ENCODE measurements around the gene UBE2J1.

UBE2J1 gene

DNA sequence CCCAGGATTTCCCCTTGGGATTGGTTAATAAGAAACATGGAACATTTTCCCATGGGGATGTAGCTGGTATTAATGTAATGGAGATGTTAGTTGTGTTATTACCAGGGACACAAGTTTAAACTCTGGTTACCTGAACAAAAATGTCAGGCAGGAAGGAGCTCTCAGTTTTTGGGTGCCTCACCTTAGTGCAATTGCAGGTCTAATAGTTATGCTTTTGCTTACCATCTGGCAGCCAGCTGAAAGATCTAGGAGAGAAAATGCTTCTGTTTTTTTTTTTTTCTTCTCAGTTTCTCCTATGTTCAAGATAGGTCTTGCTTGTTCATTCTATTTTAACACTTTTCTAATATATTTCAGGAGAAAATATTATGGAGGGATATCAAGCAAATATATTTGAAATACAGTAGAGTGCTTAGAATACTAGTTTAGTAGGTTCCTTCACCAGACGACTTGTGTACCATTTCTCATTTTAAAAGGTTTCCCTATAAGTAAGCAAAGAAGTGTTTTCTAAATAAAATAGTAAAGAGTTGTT, 4.2 kb upstream of the UBE2J1 start:
- peaks cover 25% of the 10 kb centered on the region for H3K4me1 Mint-ChIP-seq
- H3K27me3 Mint-ChIP-seq = no peaks in the 10 kb centered on the region
- DNase-seq (ENCODE audit: low spot score in 2 of 2) = no peak
- no peaks in the 10 kb centered on the region for H3K9me3 Mint-ChIP-seq
- H3K36me3 Mint-ChIP-seq (ENCODE audit: insufficient read depth) = peaks cover 10% of the 10 kb centered on the region
- no peak for ATAC-seq (replicated peaks; ENCODE audit: extremely low read depth, poor library complexity, severe bottlenecking)
- peak overlapping the region; percentile 73 for H3K27ac Mint-ChIP-seq (ENCODE audit: low read depth)
- no peak overlapping the region for H3K4me3 Mint-ChIP-seq

DNA sequence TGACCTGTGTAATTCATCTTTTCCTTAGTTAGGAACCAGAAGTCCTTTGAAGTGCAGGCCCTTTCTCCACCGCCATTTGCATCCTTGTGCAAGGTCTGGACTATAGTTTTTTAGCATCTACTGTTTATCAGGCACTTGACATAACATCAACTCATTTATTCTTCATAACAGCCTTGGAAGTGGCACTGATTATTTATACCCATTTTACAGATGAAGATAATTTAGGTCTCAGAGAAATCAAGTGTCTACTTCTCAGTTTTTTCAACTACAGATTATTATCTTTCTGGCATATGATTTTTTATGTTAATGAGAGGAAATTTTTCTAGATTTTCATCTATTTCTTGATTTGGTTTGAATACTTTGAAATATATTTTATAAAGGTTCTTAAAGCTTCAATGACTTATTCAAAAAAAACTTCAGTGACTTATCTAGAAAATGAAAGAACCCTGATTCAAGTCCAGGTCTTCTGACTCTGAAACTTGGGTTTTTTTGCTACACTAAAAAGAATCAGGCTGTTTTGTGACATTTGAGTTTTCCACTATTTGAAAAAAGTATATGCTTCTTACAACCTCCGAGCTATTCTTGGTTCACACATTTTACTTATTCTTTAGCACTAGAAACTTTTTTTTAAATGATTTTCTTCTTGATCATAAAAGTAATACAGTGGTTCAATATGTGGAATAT, 3.1 kb upstream of the UBE2J1 start:
- no peaks in the 10 kb centered on the region for H3K9me3 Mint-ChIP-seq
- no peak for ATAC-seq (replicated peaks; ENCODE audit: extremely low read depth, poor library complexity, severe bottlenecking)
- H3K27ac Mint-ChIP-seq (ENCODE audit: low read depth) = no peak overlapping the region
- H3K27me3 Mint-ChIP-seq = no peaks in the 10 kb centered on the region
- peaks cover 10% of the 10 kb centered on the region for H3K36me3 Mint-ChIP-seq (ENCODE audit: insufficient read depth)
- H3K4me3 Mint-ChIP-seq = no peak overlapping the region
- no peak for DNase-seq (ENCODE audit: low spot score in 2 of 2)
- H3K4me1 Mint-ChIP-seq = peaks cover 35% of the 10 kb centered on the region

- H3K27me3 Mint-ChIP-seq = no peaks in the 10 kb centered on the region
- peaks cover 8% of the 10 kb centered on the region for H3K36me3 Mint-ChIP-seq (ENCODE audit: insufficient read depth)
- no peaks in the 10 kb centered on the region for H3K9me3 Mint-ChIP-seq
- H3K4me3 Mint-ChIP-seq = peak overlapping the region; percentile 99
- ATAC-seq (replicated peaks; ENCODE audit: extremely low read depth, poor library complexity, severe bottlenecking) (no peak), DNase-seq (ENCODE audit: low spot score in 2 of 2) (no peak)
- peaks cover 47% of the 10 kb centered on the region for H3K4me1 Mint-ChIP-seq
- peak overlapping the region; percentile 69 for H3K27ac Mint-ChIP-seq (ENCODE audit: low read depth)
Observed at GRCh38 chr6:89353702-89354392, 1.3 kb upstream of the UBE2J1 start.

- H3K4me1 Mint-ChIP-seq = peaks cover 54% of the 10 kb centered on the region
- H3K4me3 Mint-ChIP-seq = peak overlapping the region; percentile 99
- no peak for DNase-seq (ENCODE audit: low spot score in 2 of 2)
- H3K9me3 Mint-ChIP-seq = no peaks in the 10 kb centered on the region
- peaks cover 8% of the 10 kb centered on the region for H3K36me3 Mint-ChIP-seq (ENCODE audit: insufficient read depth)
- ATAC-seq (replicated peaks; ENCODE audit: extremely low read depth, poor library complexity, severe bottlenecking) = no peak
- no peaks in the 10 kb centered on the region for H3K27me3 Mint-ChIP-seq
- H3K27ac Mint-ChIP-seq (ENCODE audit: low read depth) = peak overlapping the region; percentile 69
Observed at GRCh38 chr6:89353118-89353556, 615 bp upstream of the UBE2J1 start.

GRCh38 chr6:89351671-89352277, 748 bp downstream of the UBE2J1 start:
- H3K27ac Mint-ChIP-seq (ENCODE audit: low read depth) = peak overlapping the region; percentile 99
- DNase-seq (ENCODE audit: low spot score in 2 of 2) (no peak), ATAC-seq (replicated peaks; ENCODE audit: extremely low read depth, poor library complexity, severe bottlenecking) (peak; percentile 10)
- H3K36me3 Mint-ChIP-seq (ENCODE audit: insufficient read depth) = peaks cover 5% of the 10 kb centered on the region
- H3K27me3 Mint-ChIP-seq = no peaks in the 10 kb centered on the region
- H3K4me3 Mint-ChIP-seq = peak overlapping the region; percentile 99
- H3K9me3 Mint-ChIP-seq = no peaks in the 10 kb centered on the region
- peaks cover 52% of the 10 kb centered on the region for H3K4me1 Mint-ChIP-seq

DNA sequence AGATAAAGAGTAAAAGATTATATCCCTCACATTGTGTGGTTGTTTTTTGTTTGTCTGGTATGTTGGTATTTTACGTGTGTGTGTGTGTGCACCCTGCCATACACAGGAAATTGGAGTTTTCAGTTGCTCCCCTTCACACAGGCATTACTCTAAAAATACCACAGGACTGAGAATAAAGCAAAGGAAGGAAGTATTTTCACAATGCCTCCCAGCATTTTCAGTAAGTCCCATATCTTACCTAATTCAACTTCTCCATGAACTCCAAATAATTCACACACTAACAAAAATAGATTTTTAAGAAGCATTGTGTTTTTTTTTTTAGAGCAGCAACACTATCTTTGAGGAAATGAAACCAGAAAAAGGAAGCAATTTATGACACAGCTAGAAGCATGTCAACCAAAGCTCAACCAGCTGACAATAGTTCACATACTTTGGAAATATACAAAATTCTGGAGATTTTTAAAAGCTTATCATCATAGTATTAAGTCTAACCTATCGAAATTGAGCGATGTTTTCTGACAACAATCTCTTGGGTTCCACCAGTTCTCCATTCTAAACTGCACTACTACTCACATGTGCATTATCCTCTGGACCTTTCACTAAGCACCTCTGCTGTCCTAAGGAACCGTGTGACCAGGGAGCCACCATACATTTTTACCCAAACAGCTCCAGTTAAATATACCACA, 2.1 kb downstream of the UBE2J1 start:
- H3K27me3 Mint-ChIP-seq = no peaks in the 10 kb centered on the region
- peak overlapping the region; percentile 99 for H3K27ac Mint-ChIP-seq (ENCODE audit: low read depth)
- ATAC-seq (replicated peaks; ENCODE audit: extremely low read depth, poor library complexity, severe bottlenecking) (peak; percentile 34), DNase-seq (ENCODE audit: low spot score in 2 of 2) (no peak)
- H3K9me3 Mint-ChIP-seq = no peaks in the 10 kb centered on the region
- H3K4me3 Mint-ChIP-seq = peak overlapping the region; percentile 99
- peaks cover 60% of the 10 kb centered on the region for H3K4me1 Mint-ChIP-seq
- peaks cover 5% of the 10 kb centered on the region for H3K36me3 Mint-ChIP-seq (ENCODE audit: insufficient read depth)

- H3K36me3 Mint-ChIP-seq (ENCODE audit: insufficient read depth) = peaks cover 7% of the 10 kb centered on the region
Observed at GRCh38 chr6:89348372-89348771, 4.2 kb downstream of the UBE2J1 start.

GRCh38 chr6:89347825-89348224, 4.7 kb downstream of the UBE2J1 start:
- Mint-ChIP-seq H3K27me3 (no peaks in the 10 kb centered on the region), H3K27ac (ENCODE audit: low read depth) (peak overlapping the region; percentile 70), H3K9me3 (no peaks in the 10 kb centered on the region), H3K4me1 (peaks cover 66% of the 10 kb centered on the region), H3K4me3 (no peak overlapping the region), H3K36me3 (ENCODE audit: insufficient read depth) (peaks cover 7% of the 10 kb centered on the region)
- ATAC-seq (replicated peaks; ENCODE audit: extremely low read depth, poor library complexity, severe bottlenecking) (no peak), DNase-seq (ENCODE audit: low spot score in 2 of 2) (no peak)

More at GRCh38 chr6:89348372-89348771, 4.2 kb downstream of the UBE2J1 start:
- Mint-ChIP-seq H3K27me3 (no peaks in the 10 kb centered on the region), H3K4me1 (peaks cover 67% of the 10 kb centered on the region), H3K9me3 (no peaks in the 10 kb centered on the region), H3K27ac (ENCODE audit: low read depth) (peak overlapping the region; percentile 70), H3K4me3 (no peak overlapping the region)
- no peak for DNase-seq (ENCODE audit: low spot score in 2 of 2)
- no peak for ATAC-seq (replicated peaks; ENCODE audit: extremely low read depth, poor library complexity, severe bottlenecking)

DNA sequence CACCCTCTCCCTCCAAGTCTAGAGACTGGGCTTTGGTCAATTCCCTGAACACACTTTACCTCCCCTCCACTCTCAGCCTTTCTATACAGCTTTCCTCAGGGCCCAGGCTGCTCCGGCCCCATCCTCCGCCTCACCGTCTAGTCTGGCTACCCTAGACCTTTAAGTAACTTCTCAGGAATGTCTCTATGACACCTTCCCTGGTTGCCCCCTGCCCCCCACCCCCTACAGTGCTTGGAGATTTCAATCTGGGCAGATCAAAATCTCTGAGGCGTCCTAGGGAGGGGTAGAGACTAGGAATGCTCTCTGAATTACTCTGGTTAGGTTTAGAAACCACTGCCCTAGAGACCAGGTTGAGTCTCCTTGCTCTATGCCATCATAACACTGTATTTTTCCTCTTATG, 6.1 kb downstream of the UBE2J1 start:
- no peak for DNase-seq (ENCODE audit: low spot score in 2 of 2)
- Mint-ChIP-seq H3K4me1 (peaks cover 59% of the 10 kb centered on the region), H3K27ac (ENCODE audit: low read depth) (no peak overlapping the region)

DNA sequence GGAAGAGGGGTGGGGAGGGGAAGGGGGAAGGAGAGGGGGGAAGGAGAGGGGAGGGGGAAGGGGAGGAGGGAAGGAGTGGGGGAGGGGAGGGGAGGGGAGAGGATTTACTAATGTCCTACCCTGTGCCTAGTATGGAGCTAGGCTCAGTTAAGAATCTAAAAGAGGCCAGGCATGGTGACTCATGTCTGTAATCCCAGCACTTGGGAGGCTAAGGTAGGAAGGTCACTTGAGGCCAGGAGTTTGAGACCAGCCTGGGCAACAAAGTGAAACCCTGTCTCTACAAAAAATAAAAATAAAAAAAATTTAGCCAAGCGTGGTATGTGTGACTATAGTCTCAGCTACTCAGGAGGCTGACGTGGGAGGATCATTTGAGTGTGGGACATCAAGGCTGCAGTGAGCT, 13.0 kb downstream of the UBE2J1 start:
- DNase-seq (ENCODE audit: low spot score in 2 of 2) (no peak), ATAC-seq (replicated peaks; ENCODE audit: extremely low read depth, poor library complexity, severe bottlenecking) (no peak)
- H3K4me1 Mint-ChIP-seq = peaks cover 11% of the 10 kb centered on the region
- H3K27me3 Mint-ChIP-seq = no peaks in the 10 kb centered on the region
- peaks cover 46% of the 10 kb centered on the region for H3K36me3 Mint-ChIP-seq (ENCODE audit: insufficient read depth)
- no peak overlapping the region for H3K4me3 Mint-ChIP-seq
- H3K27ac Mint-ChIP-seq (ENCODE audit: low read depth) = no peak overlapping the region
- no peaks in the 10 kb centered on the region for H3K9me3 Mint-ChIP-seq

More for the DNA sequence above, 6.1 kb downstream of the UBE2J1 start:
- no peak overlapping the region for H3K4me3 Mint-ChIP-seq
- ATAC-seq (replicated peaks; ENCODE audit: extremely low read depth, poor library complexity, severe bottlenecking) = no peak
- H3K9me3 Mint-ChIP-seq = no peaks in the 10 kb centered on the region
- no peaks in the 10 kb centered on the region for H3K27me3 Mint-ChIP-seq
- H3K36me3 Mint-ChIP-seq (ENCODE audit: insufficient read depth) = peaks cover 9% of the 10 kb centered on the region

DNA sequence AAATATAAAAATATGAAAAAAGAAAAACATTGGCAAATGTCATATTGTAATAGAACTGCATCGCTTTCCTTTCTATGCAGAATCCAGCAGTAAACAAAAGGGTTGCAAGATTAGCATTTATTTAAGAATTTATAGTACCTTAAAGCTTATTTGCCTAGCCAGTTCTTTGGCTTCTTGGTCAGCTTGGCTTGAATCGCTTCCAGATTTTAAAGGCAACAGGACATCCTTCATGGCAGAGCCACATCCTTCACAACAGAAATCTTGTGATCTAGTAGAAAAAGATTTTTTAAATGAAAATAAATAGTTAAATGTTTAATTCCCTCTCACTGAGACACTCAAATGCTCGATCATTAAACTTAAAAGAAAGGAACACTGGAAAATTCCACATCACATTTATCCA, 17.4 kb downstream of the UBE2J1 start:
- Mint-ChIP-seq H3K4me3 (no peak overlapping the region), H3K9me3 (no peaks in the 10 kb centered on the region), H3K36me3 (ENCODE audit: insufficient read depth) (peaks cover 48% of the 10 kb centered on the region), H3K4me1 (peaks cover 5% of the 10 kb centered on the region), H3K27ac (ENCODE audit: low read depth) (no peak overlapping the region), H3K27me3 (no peaks in the 10 kb centered on the region)
- ATAC-seq (replicated peaks; ENCODE audit: extremely low read depth, poor library complexity, severe bottlenecking) (no peak), DNase-seq (ENCODE audit: low spot score in 2 of 2) (no peak)

- H3K4me3 Mint-ChIP-seq = no peak overlapping the region
- no peak for ATAC-seq (replicated peaks; ENCODE audit: extremely low read depth, poor library complexity, severe bottlenecking)
- H3K4me1 Mint-ChIP-seq = peaks cover 5% of the 10 kb centered on the region
- H3K27me3 Mint-ChIP-seq = no peaks in the 10 kb centered on the region
- H3K36me3 Mint-ChIP-seq (ENCODE audit: insufficient read depth) = peaks cover 38% of the 10 kb centered on the region
- no peak overlapping the region for H3K27ac Mint-ChIP-seq (ENCODE audit: low read depth)
- H3K9me3 Mint-ChIP-seq = no peaks in the 10 kb centered on the region
- no peak for DNase-seq (ENCODE audit: low spot score in 2 of 2)
Observed at GRCh38 chr6:89330910-89331309, 21.6 kb downstream of the UBE2J1 start.
